ENCODE results near the gene RNF20. TPM values are rescaled to one million over a fixed set of nuclear protein-coding genes. Genes with fewer than 3 reads are reported as not detected.

Gene RNF20
- total RNA-seq, 1 experiment from 2014 or later: 37.6 TPM

GRCh38 chr9:101536938-101537337 lies 3.3 kb downstream of the RNF20 start (continued):
- TF ChIP-seq YY1 (IDR thresholded peaks at IDR 0.05; ENCODE audit: extremely low read depth, insufficient replicate concordance, low read depth, low read length): no peak

GRCh38 chr9:101540069-101540468 lies 6.4 kb downstream of the RNF20 start:
- H3K4me2 ChIP-seq (ENCODE audit: low read length): no peak overlapping the region
- H3K9ac ChIP-seq (ENCODE audit: low read length): no peak overlapping the region
- no peak overlapping the region for H2AFZ ChIP-seq (ENCODE audit: low read depth, low read length, poor library complexity, severe bottlenecking)
- intact Hi-C loops (cut with micrococcal nuclease): no loop called here
- ChIA-PET RAD21 (ENCODE audit: low non-redundant PET in 1 of 2, low total read pairs in 2 of 2, uncharacterized antibody in 2 of 2, unreplicated experiment in 2 of 2) (no interaction called here), CTCF (no interaction called here), POLR2A (no interaction called here)
- TF ChIP-seq, protein P1, sequence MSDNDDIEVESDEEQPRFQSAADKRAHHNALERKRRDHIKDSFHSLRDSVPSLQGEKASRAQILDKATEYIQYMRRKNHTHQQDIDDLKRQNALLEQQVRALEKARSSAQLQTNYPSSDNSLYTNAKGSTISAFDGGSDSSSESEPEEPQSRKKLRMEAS (IDR thresholded peaks at IDR 0.05): no peak
- TF ChIP-seq JUND (IDR thresholded peaks at IDR 0.05): no peak
- no peak for TF ChIP-seq YY1 (IDR thresholded peaks at IDR 0.05; ENCODE audit: extremely low read depth, insufficient replicate concordance, low read depth, low read length)
- no peak for TF ChIP-seq ZBTB33 (IDR thresholded peaks at IDR 0.05; ENCODE audit: extremely low read depth, insufficient replicate concordance, low read length)
- no peak for TF ChIP-seq CEBPB (IDR thresholded peaks at IDR 0.05; ENCODE audit: low read depth)
- TF ChIP-seq, protein P2, sequence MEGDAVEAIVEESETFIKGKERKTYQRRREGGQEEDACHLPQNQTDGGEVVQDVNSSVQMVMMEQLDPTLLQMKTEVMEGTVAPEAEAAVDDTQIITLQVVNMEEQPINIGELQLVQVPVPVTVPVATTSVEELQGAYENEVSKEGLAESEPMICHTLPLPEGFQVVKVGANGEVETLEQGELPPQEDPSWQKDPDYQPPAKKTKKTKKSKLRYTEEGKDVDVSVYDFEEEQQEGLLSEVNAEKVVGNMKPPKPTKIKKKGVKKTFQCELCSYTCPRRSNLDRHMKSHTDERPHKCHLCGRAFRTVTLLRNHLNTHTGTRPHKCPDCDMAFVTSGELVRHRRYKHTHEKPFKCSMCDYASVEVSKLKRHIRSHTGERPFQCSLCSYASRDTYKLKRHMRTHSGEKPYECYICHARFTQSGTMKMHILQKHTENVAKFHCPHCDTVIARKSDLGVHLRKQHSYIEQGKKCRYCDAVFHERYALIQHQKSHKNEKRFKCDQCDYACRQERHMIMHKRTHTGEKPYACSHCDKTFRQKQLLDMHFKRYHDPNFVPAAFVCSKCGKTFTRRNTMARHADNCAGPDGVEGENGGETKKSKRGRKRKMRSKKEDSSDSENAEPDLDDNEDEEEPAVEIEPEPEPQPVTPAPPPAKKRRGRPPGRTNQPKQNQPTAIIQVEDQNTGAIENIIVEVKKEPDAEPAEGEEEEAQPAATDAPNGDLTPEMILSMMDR (IDR thresholded peaks at IDR 0.05 in 2 of 3, conservative IDR thresholded peaks at IDR 0.05 in 1 of 3; ENCODE audit: borderline replicate concordance in 1 of 3, insufficient read depth in 1 of 3, low read depth in 2 of 3, low read length in 2 of 3): no peak
- TF ChIP-seq SIN3A (IDR thresholded peaks at IDR 0.05; ENCODE audit: low read depth): no peak
- TF ChIP-seq ATF3 (IDR thresholded peaks at IDR 0.05): no peak
- TF ChIP-seq FOSL1 (IDR thresholded peaks at IDR 0.05; ENCODE audit: low read depth): no peak
- no peak for TF ChIP-seq POLR2AphosphoS5 (IDR thresholded peaks at IDR 0.05; ENCODE audit: low read depth, low read length)
- no peak for TF ChIP-seq TCF7L2 (IDR thresholded peaks at IDR 0.05; ENCODE audit: borderline replicate concordance, extremely low read depth, insufficient read depth, insufficient read length)
- TF ChIP-seq ZNF274 (IDR thresholded peaks at IDR 0.05; ENCODE audit: low read depth, low read length): no peak
- no peak for TF ChIP-seq ELF1 (IDR thresholded peaks at IDR 0.05; ENCODE audit: borderline replicate concordance, low read depth)
- TF ChIP-seq SRF (IDR thresholded peaks at IDR 0.05; ENCODE audit: low read depth): no peak
- no peak for TF ChIP-seq RAD21 (IDR thresholded peaks at IDR 0.05; ENCODE audit: low read depth)
- no peak for TF ChIP-seq EZH2 (IDR thresholded peaks at IDR 0.05)
- no peak for TF ChIP-seq REST (IDR thresholded peaks at IDR 0.05; ENCODE audit: low read depth)
- TF ChIP-seq POLR2A (IDR thresholded peaks at IDR 0.05; ENCODE audit: borderline replicate concordance, extremely low read depth, insufficient read depth, insufficient read length): no peak
- H3K27ac ChIP-seq (ENCODE audit: low read depth, low read length): no peak overlapping the region
- H3K79me2 ChIP-seq (ENCODE audit: insufficient read depth, low read length): peaks cover 27% of the 10 kb centered on the region
- H3K9me3 ChIP-seq (ENCODE audit: control insufficient read depth in 1 of 2, insufficient read depth in 1 of 2, low read depth in 1 of 2, low read length in 2 of 2): no peaks in the 10 kb centered on the region
- DNase-seq (ENCODE audit: low read depth, low spot score): no peak
- no peaks in the 10 kb centered on the region for H3K4me1 ChIP-seq (ENCODE audit: control insufficient read depth in 1 of 2, insufficient read depth in 2 of 2, low read length in 2 of 2)
- no peaks in the 10 kb centered on the region for H3K9me2 ChIP-seq (ENCODE audit: insufficient read depth)
- ATAC-seq: no peak
- no peak overlapping the region for H3K4me3 ChIP-seq (replicated peaks in 1 of 2; ENCODE audit: low read depth in 1 of 2, low read length in 2 of 2)
- H4K20me1 ChIP-seq (ENCODE audit: insufficient read depth): no peaks in the 10 kb centered on the region
- peaks cover 6 to 14% of the 10 kb centered on the region in 2 experiments; a peak in 3 of 4 replicates for H3K36me3 ChIP-seq (ENCODE audit: control insufficient read depth in 1 of 2, insufficient read depth in 2 of 2, low read length in 2 of 2)
- H3K27me3 ChIP-seq (ENCODE audit: insufficient read depth, low read length): no peaks in the 10 kb centered on the region
- no TSS peak for BruUV-seq (replicated peaks)
